Ovary (tissue), 9 donors: Measurements from ENCODE around the gene MYO1H. TPM values are rescaled to one million over a fixed set of nuclear protein-coding genes. Genes with fewer than 3 reads are reported as not detected.

Experiments
- DNase-seq, 5 donors: peaks; one replicate each; pipeline ENCODE4 v3.0.0-alpha.2; 2019 to 2020
- H3K27ac ChIP-seq, 2 donors: fragments of 200-600 bp; one replicate each; pipeline versions ENCODE4 v1.5.1 to v1.8.0; 2019 to 2022
- H3K27me3 ChIP-seq: fragments of 200-600 bp; one replicate; pipeline ENCODE4 v1.8.0; 2022
- H3K36me3 ChIP-seq: fragments of 200-600 bp; sonication (generic); one replicate; pipeline ENCODE4 v1.5.1; 2019
- H3K4me1 ChIP-seq: one replicate; pipeline ENCODE4 v1.8.1; 2013; ENCODE audit warnings: mild to moderate bottlenecking, moderate library complexity; ENCODE audit not compliant: insufficient read depth
- H3K4me3 ChIP-seq: fragments of 200-600 bp; sonication (generic); one replicate; pipeline ENCODE4 v1.5.1; 2017
- H3K9me3 ChIP-seq, 2 donors: fragments of 200-600 bp in 1 of 2; sonication (generic) in 1 of 2; one replicate each; pipeline versions ENCODE4 v1.5.1 to v1.8.1; 2013 to 2019; ENCODE audit warnings: mild to moderate bottlenecking in 1 of 2, moderate library complexity in 1 of 2
- EP300 ChIP-seq: sonication (generic); formaldehyde crosslinking; IDR thresholded peaks from one replicate; pipeline ENCODE4 v1.6.1; 2017; ENCODE audit warnings: antibody characterized with exemption
- POLR2A ChIP-seq: fragments of 450-650 bp; IDR thresholded peaks from one replicate; pipeline ENCODE4 v1.6.1; 2017; ENCODE audit warnings: antibody characterized with exemption, mild to moderate bottlenecking, moderate library complexity
- WGBS, 3 donors: extraction: QIAGEN DNeasy Blood & Tissue Kit in 1 of 3; methylation state at CpG; one replicate each; pipeline versions ENCODE4 v1.1.5 to v1.1.7; 2013 to 2017; 5-methylcytosine and 5-hydroxymethylcytosine counted together
- intact Hi-C, 4 donors: fragments of 100-400 bp; cut with DNase I; formaldehyde crosslinking; loops; one replicate each; pipeline versions ENCODE4 v1.11.0 to v1.15.1; 2022 to 2023
- polyA plus RNA-seq, 2 donors: library from polyadenylated mRNA; stranded (reverse); fragments of 200-250 nt in 1 of 2; fragments of 350-450 nt in 1 of 2; fragmentation: Illumina TruSeq in 1 of 2; extraction: RNeasy Lipid Tissue Mini Kit (QIAGEN cat#74804) in 1 of 2; gene quantifications; one replicate each; pipeline ENCODE4 v1.2.3, GENCODE V29; 2013 to 2014
- total RNA-seq, 7 donors: library from RNA; depleted of rRNA in 2 of 7; stranded (reverse); fragments of >200 nt in 2 of 7; fragmentation: NEBNext Ultra II Directional in 3 of 7; extraction: Animal tissue kit (Norgen Biotek cat#: 25700) in 3 of 7; gene quantifications; one replicate each; pipeline versions ENCODE4 v1.1.0 to v1.2.4, GENCODE V29; 2016 to 2023
- TF ChIP-seq, protein P1 (sequence below), 3 donors: fragments of 450-650 bp in 2 of 3; fragments of 200-600 bp in 1 of 3; IDR thresholded peaks; one replicate each; pipeline versions ENCODE4 v1.5.1 to v1.8.0; 2016 to 2022; ENCODE audit warnings: antibody characterized with exemption in 3 of 3, mild to moderate bottlenecking in 1 of 3
- donor health status: DM: no; HTN: no; CAD: no; lungs with moderate emphysema.
- donor health status: DM: no; HTN: no; CAD: no.
- donor health status: Bipolar disorder and iron deficiency.
- donor health status: DM: yes; HTN: yes; CAD: no.
- donor health status: DM: no; HTN: no; CAD: no.
- donor health status: DM: yes; HTN: yes; CAD: no.

Gene MYO1H
- total and polyA plus RNA-seq, 9 donors, result 0.12 to 0.34 (median 0.12) TPM; not detected in 6

DNA sequence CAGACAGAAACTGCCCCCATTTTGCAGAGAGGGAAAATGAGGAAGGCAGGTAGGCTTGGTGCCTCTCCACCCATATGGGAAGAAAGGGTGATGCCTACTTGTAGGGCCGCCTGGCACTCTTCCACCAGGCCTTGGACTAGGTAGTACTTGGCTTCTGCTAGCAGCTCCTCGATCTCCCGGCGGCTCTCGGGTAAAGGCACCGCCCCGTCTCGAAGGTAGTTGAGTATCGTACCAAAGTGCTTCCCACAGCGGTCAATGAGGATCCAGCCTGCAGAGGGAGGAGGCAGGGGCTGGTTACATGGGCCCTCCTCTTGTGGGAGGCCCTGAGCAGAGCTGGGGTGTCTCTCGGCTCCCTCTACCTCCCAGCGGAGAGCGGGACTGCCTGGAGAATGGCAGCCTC is 112.8 kb downstream of the MYO1H start:
- TF ChIP-seq, protein P1, sequence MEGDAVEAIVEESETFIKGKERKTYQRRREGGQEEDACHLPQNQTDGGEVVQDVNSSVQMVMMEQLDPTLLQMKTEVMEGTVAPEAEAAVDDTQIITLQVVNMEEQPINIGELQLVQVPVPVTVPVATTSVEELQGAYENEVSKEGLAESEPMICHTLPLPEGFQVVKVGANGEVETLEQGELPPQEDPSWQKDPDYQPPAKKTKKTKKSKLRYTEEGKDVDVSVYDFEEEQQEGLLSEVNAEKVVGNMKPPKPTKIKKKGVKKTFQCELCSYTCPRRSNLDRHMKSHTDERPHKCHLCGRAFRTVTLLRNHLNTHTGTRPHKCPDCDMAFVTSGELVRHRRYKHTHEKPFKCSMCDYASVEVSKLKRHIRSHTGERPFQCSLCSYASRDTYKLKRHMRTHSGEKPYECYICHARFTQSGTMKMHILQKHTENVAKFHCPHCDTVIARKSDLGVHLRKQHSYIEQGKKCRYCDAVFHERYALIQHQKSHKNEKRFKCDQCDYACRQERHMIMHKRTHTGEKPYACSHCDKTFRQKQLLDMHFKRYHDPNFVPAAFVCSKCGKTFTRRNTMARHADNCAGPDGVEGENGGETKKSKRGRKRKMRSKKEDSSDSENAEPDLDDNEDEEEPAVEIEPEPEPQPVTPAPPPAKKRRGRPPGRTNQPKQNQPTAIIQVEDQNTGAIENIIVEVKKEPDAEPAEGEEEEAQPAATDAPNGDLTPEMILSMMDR (IDR thresholded peaks at IDR 0.05), result no peak
- TF ChIP-seq POLR2A (no peak), EP300 (no peak)
- Histone ChIP-seq H3K27ac (peak overlapping the region; percentile 67 to 71), H3K9me3 (no peaks in the 10 kb centered on the region), H3K27me3 (no peaks in the 10 kb centered on the region), H3K36me3 (no peaks in the 10 kb centered on the region), H3K4me3 (no peak overlapping the region), H3K4me1 (peaks cover 43% of the 10 kb centered on the region)
- WGBS, 3 donors, result 87 to 93% (median 91%) methylated on average over 13 of the region's 13 CpGs
- peak in 3 of 5 donors; percentile 42 to 54 (median 47) for DNase-seq
- intact Hi-C loops, result no loop called here

- WGBS, 3 donors, result 55 to 61% (median 58%) methylated on average over 8 of the region's 8 CpGs
- TF ChIP-seq, protein P1 (IDR thresholded peaks at IDR 0.05), result no peak
- TF ChIP-seq EP300, result no peak
- TF ChIP-seq POLR2A, result no peak
- Histone ChIP-seq H3K36me3 (no peaks in the 10 kb centered on the region), H3K9me3 (no peaks in the 10 kb centered on the region), H3K27ac (peak overlapping the region; percentile 67 to 71), H3K4me1 (peaks cover 43% of the 10 kb centered on the region), H3K27me3 (no peaks in the 10 kb centered on the region), H3K4me3 (no peak overlapping the region)
- DNase-seq, result no peak
- intact Hi-C loops, result no loop called here
Observed at GRCh38 chr12:109461049-109461845, 113.5 kb downstream of the MYO1H start.

- TF ChIP-seq EP300 (no peak), POLR2A (no peak)
- TF ChIP-seq, protein P1 (IDR thresholded peaks at IDR 0.05), result no peak
- 43 to 53% (median 52%) methylated on average over 13 of the region's 13 CpGs for WGBS, 3 donors
- Histone ChIP-seq H3K9me3 (no peaks in the 10 kb centered on the region), H3K36me3 (no peaks in the 10 kb centered on the region), H3K4me1 (peaks cover 43% of the 10 kb centered on the region), H3K27ac (peak overlapping the region; percentile 67 to 71), H3K4me3 (no peak overlapping the region), H3K27me3 (no peaks in the 10 kb centered on the region)
- intact Hi-C loops, result no loop called here
- DNase-seq, result peak; percentile 67 to 87 (median 75)
Observed at GRCh38 chr12:109461846-109462756, 114.4 kb downstream of the MYO1H start.

DNA sequence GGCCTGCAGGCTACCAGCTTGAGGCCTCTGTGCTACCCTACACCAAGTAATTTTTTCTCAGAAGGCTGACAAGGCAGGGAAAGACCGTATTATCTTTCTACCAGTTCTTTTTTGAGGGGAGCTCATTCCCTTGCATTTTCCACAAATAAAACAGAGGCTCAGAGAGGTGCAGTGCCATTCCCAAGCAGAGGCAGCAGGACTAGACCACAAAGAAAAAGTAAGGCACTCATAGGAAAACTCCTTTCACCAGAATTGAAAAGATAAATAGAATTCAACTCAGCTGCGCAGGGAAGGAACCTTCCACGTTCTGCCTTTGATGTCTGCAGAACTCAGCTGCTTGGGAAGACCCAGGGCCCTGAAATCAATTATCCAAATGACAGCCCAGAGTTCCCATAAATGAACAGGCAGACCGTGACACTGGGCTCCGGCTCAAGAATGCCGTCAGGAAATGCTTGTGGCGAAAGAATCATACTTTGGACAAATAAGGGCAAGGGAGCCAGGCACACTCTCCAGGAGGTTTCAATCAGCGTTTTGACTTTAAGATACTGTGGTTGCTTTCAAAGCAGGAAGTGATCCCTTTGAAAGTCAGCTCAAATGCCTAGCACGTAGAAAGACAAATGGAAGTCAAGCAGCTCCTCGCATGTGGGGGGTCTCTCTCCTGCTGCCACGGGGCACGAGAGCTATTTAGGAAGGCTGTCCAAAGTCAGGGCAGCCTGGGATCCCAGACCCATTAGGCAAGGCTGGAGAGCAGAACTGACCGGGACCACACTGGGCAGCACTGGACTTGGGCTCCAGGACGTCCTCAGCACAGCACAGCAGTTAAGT is 115.4 kb downstream of the MYO1H start:
- H3K27ac ChIP-seq, result peak overlapping the region; percentile 71 to 72
- TF ChIP-seq, protein P1 (IDR thresholded peaks at IDR 0.05), result peak in 1 of 3 donors; percentile 7
- TF ChIP-seq POLR2A (no peak), EP300 (peak; percentile 98)
- peak; percentile 76 to 87 (median 86) for DNase-seq
- WGBS, 3 donors, result 2 to 3% (median 2%) methylated on average over 14 of the region's 14 CpGs
- intact Hi-C loops, result no loop called here
- no peaks in the 10 kb centered on the region for H3K27me3 ChIP-seq
- no peaks in the 10 kb centered on the region for H3K9me3 ChIP-seq
- no peaks in the 10 kb centered on the region for H3K36me3 ChIP-seq
- peak overlapping the region; percentile 11 for H3K4me3 ChIP-seq
- H3K4me1 ChIP-seq, result peaks cover 40% of the 10 kb centered on the region
